ENCODE data around the gene MORN1. TPM values are rescaled to one million over a fixed set of nuclear protein-coding genes. Genes with fewer than 3 reads are reported as not detected.

MORN1 gene
- total and polyA plus RNA-seq, 4 donors, result 2.3 to 6.9 (median 3.6) TPM

DNA sequence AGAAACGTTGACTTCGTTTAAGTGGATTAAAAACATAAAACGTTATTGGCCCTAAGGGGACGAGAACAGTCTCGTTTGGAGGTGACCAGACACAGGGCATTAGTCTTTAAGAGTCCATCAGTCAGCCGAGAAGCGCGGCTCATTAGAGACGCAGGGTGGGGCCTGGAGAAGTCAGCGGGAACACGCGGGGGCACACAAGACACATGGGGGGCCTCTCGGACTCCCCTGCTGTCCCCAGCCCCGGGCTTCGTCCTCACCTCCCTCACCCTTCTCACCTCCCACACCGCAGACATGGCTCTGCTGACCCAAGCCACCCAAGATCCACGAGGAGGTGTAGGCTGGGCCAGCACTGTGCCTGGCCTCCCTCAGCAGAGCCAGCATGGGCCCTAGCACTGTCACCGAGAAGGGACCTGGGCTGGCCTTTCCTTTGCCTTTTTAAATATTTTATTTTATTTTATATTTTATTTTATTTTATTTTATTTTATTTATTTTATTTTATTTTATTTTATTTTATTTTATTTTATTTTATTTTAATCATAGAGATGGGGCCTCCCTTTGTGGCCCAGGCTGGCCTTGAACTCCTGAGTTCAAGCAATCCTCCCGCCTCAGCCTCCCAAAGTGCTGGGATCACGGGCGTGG lies 48.9 kb downstream of the MORN1 start:
- H3K27me3 ChIP-seq (ENCODE audit: control insufficient read depth in 4 of 4, insufficient read depth in 4 of 4, low read length in 3 of 4), result no peaks in the 10 kb centered on the region
- TF ChIP-seq FOXA2 (IDR thresholded peaks at IDR 0.05) (no peak), RXRA (IDR thresholded peaks at IDR 0.05) (no peak), FOXA1 (IDR thresholded peaks at IDR 0.05) (no peak), EGR1 (IDR thresholded peaks at IDR 0.05; ENCODE audit: low read depth in 2 of 2) (no peak), JUND (IDR thresholded peaks at IDR 0.05) (no peak), YY1 (IDR thresholded peaks at IDR 0.05) (no peak), NR2F2 (IDR thresholded peaks at IDR 0.05) (no peak), HNF4A (conservative IDR thresholded peaks at IDR 0.05) (no peak), SP1 (IDR thresholded peaks at IDR 0.05) (no peak), HNF4G (IDR thresholded peaks at IDR 0.05) (no peak)
- TF ChIP-seq, protein P1, sequence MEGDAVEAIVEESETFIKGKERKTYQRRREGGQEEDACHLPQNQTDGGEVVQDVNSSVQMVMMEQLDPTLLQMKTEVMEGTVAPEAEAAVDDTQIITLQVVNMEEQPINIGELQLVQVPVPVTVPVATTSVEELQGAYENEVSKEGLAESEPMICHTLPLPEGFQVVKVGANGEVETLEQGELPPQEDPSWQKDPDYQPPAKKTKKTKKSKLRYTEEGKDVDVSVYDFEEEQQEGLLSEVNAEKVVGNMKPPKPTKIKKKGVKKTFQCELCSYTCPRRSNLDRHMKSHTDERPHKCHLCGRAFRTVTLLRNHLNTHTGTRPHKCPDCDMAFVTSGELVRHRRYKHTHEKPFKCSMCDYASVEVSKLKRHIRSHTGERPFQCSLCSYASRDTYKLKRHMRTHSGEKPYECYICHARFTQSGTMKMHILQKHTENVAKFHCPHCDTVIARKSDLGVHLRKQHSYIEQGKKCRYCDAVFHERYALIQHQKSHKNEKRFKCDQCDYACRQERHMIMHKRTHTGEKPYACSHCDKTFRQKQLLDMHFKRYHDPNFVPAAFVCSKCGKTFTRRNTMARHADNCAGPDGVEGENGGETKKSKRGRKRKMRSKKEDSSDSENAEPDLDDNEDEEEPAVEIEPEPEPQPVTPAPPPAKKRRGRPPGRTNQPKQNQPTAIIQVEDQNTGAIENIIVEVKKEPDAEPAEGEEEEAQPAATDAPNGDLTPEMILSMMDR (IDR thresholded peaks at IDR 0.05; ENCODE audit: low read depth, low read length, missing input control), result no peak
- no peaks in the 10 kb centered on the region for H3K36me3 ChIP-seq (ENCODE audit: control insufficient read depth in 4 of 4, insufficient read depth in 3 of 4, low read depth in 1 of 4, low read length in 3 of 4)
- no peaks in the 10 kb centered on the region for H3K4me1 ChIP-seq (ENCODE audit: control insufficient read depth in 4 of 4, insufficient read depth in 4 of 4, low read length in 3 of 4)
- WGBS, result 89% methylated on average over 21 of the region's 21 CpGs
- H3K9ac ChIP-seq (ENCODE audit: low read depth in 1 of 2, low read length in 2 of 2), result no peak overlapping the region
- no peaks in the 10 kb centered on the region for H3K9me3 ChIP-seq (ENCODE audit: control insufficient read depth in 4 of 4, low read length in 3 of 4)
- H3K4me3 ChIP-seq (ENCODE audit: low read depth in 1 of 3, low read length in 3 of 3), result no peak overlapping the region
- H3K27ac ChIP-seq (ENCODE audit: low read depth in 1 of 2, low read length in 2 of 2), result no peak overlapping the region
- no peak for DNase-seq (ENCODE audit: low spot score)

DNA sequence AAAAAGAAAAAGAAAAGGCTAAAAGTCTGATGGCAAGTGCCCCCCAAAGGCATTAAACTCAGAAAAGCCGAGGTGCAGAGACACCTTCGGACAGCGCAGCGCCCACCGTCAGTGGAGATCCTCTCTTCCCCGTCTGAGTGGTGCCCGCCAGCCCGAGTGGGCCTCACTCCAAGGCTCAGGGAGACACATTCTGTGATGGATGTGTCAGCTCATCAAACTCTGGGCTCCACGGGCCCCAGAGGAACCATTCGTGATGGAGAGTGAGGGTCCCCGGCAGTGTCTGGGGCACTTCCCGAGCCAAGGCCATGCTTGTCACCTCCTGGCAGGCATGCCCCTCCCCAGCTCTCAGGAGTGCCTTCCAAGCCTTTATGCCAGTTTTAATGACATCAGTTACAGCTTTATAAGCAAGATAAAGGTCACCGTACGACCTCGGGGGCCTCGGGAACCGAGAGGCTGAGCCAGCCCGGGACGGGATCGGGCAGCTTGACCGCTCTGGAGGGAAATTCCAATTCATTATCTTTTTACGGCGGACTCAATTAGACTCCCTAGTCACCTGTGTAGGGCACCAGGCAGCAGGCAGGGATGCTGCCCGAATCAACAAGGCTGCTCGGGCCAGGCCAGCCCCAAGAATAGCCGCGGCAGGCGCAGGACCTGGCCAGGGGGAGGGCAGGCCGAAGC lies 49.5 kb downstream of the MORN1 start:
- no peaks in the 10 kb centered on the region for H3K9me3 ChIP-seq (ENCODE audit: control insufficient read depth in 4 of 4, low read length in 3 of 4)
- no peaks in the 10 kb centered on the region for H3K36me3 ChIP-seq (ENCODE audit: control insufficient read depth in 4 of 4, insufficient read depth in 3 of 4, low read depth in 1 of 4, low read length in 3 of 4)
- TF ChIP-seq HNF4A (conservative IDR thresholded peaks at IDR 0.05) (no peak), TAF1 (conservative IDR thresholded peaks at IDR 0.05) (no peak), YY1 (IDR thresholded peaks at IDR 0.05) (no peak), FOXA2 (IDR thresholded peaks at IDR 0.05) (no peak), JUND (IDR thresholded peaks at IDR 0.05) (no peak), HNF4G (IDR thresholded peaks at IDR 0.05) (no peak), RXRA (IDR thresholded peaks at IDR 0.05) (no peak), SP1 (IDR thresholded peaks at IDR 0.05) (no peak)
- TF ChIP-seq, protein P1 (IDR thresholded peaks at IDR 0.05; ENCODE audit: low read depth, low read length, missing input control), result no peak
- TF ChIP-seq, protein P2, sequence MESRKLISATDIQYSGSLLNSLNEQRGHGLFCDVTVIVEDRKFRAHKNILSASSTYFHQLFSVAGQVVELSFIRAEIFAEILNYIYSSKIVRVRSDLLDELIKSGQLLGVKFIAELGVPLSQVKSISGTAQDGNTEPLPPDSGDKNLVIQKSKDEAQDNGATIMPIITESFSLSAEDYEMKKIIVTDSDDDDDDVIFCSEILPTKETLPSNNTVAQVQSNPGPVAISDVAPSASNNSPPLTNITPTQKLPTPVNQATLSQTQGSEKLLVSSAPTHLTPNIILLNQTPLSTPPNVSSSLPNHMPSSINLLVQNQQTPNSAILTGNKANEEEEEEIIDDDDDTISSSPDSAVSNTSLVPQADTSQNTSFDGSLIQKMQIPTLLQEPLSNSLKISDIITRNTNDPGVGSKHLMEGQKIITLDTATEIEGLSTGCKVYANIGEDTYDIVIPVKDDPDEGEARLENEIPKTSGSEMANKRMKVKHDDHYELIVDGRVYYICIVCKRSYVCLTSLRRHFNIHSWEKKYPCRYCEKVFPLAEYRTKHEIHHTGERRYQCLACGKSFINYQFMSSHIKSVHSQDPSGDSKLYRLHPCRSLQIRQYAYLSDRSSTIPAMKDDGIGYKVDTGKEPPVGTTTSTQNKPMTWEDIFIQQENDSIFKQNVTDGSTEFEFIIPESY (IDR thresholded peaks at IDR 0.05), result no peak
- TF ChIP-seq, protein P3, sequence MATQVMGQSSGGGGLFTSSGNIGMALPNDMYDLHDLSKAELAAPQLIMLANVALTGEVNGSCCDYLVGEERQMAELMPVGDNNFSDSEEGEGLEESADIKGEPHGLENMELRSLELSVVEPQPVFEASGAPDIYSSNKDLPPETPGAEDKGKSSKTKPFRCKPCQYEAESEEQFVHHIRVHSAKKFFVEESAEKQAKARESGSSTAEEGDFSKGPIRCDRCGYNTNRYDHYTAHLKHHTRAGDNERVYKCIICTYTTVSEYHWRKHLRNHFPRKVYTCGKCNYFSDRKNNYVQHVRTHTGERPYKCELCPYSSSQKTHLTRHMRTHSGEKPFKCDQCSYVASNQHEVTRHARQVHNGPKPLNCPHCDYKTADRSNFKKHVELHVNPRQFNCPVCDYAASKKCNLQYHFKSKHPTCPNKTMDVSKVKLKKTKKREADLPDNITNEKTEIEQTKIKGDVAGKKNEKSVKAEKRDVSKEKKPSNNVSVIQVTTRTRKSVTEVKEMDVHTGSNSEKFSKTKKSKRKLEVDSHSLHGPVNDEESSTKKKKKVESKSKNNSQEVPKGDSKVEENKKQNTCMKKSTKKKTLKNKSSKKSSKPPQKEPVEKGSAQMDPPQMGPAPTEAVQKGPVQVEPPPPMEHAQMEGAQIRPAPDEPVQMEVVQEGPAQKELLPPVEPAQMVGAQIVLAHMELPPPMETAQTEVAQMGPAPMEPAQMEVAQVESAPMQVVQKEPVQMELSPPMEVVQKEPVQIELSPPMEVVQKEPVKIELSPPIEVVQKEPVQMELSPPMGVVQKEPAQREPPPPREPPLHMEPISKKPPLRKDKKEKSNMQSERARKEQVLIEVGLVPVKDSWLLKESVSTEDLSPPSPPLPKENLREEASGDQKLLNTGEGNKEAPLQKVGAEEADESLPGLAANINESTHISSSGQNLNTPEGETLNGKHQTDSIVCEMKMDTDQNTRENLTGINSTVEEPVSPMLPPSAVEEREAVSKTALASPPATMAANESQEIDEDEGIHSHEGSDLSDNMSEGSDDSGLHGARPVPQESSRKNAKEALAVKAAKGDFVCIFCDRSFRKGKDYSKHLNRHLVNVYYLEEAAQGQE (IDR thresholded peaks at IDR 0.05), result no peak
- 90% methylated on average over 29 of the region's 29 CpGs for WGBS
- H3K9ac ChIP-seq (ENCODE audit: low read depth in 1 of 2, low read length in 2 of 2), result no peak overlapping the region
- H3K4me1 ChIP-seq (ENCODE audit: control insufficient read depth in 4 of 4, insufficient read depth in 4 of 4, low read length in 3 of 4), result no peaks in the 10 kb centered on the region
- H3K27ac ChIP-seq (ENCODE audit: low read depth in 1 of 2, low read length in 2 of 2), result no peak overlapping the region
- DNase-seq (ENCODE audit: low spot score), result no peak
- no peak overlapping the region for H3K4me3 ChIP-seq (ENCODE audit: low read depth in 1 of 3, low read length in 3 of 3)
- H3K27me3 ChIP-seq (ENCODE audit: control insufficient read depth in 4 of 4, insufficient read depth in 4 of 4, low read length in 3 of 4), result no peaks in the 10 kb centered on the region

All from liver (tissue), 9 donors.